GM12872 (cell line): Measurements from ENCODE around the gene COG3.
A peak's percentile ranks its signal among the peaks of the same experiment; 100 is the strongest.

Experiments
- CTCF ChIP-seq: IDR thresholded peaks from 3 replicates; pipeline ENCODE4 v1.5.1; 2011; ENCODE audit warnings: low read depth, mild to moderate bottlenecking, low read length, moderate library complexity; ENCODE audit not compliant: insufficient read depth

COG3 gene

GRCh38 chr13:45511310-45512097 lies 46.8 kb downstream of the COG3 start:
- TF ChIP-seq CTCF = peak; percentile 71

GRCh38 chr13:45512098-45512496 lies 47.4 kb downstream of the COG3 start:
- TF ChIP-seq CTCF = no peak

DNA sequence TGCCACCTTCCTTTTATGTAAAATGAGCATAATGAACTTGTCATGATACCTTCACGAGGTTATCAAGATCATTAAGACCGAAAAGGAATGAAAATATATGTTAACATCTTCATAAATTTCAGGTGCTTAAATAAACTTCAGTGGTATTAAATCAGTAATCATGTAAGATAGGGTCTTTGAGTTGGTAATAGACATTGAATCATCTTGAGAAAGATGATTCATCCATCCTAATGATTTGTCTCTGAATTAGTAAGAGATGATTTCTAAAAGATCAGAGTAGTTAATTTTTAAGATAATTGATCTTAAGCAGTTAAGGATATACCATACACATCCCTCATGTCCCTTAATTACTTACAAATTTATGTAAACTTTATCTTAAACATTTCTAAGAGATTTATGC lies 52.0 kb downstream of the COG3 start:
- no peak for TF ChIP-seq CTCF

DNA sequence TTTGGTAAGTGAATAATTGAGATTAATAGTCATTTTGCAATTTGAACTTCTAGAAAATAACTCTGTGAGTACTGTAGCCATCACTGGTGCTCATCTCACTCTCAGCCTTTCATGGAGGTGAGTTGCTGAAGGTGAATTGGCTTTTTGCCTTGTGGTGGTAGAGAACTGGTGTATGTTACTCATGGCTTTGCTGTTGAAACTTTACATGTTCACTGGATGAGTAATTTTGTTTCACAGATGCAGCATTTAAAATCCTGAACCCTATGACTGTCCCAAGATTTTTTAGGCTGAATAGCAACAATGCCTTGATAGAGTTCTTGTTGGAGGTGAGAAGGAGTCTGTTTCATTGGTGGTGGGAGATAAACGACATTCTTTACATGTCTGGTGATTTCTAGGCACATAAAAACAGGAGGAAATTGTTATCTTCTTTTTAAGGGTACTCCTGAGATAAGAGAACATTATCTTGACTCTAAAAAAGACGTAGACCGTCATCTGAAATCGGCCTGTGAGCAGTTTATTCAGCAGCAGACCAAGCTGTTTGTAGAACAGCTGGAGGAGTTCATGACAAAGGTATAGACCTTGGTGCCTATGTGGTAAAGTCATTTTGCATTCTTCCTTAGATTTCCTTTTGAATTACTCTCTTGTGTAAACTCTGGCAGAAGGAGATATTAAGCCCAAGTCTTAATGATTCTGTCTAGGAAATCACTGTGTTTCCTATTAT lies 53.9 kb downstream of the COG3 start:
- no peak for TF ChIP-seq CTCF

GRCh38 chr13:45519493-45519892 lies 54.8 kb downstream of the COG3 start:
- TF ChIP-seq CTCF = no peak

GRCh38 chr13:45521297-45521696 lies 56.6 kb downstream of the COG3 start:
- TF ChIP-seq CTCF = no peak

DNA sequence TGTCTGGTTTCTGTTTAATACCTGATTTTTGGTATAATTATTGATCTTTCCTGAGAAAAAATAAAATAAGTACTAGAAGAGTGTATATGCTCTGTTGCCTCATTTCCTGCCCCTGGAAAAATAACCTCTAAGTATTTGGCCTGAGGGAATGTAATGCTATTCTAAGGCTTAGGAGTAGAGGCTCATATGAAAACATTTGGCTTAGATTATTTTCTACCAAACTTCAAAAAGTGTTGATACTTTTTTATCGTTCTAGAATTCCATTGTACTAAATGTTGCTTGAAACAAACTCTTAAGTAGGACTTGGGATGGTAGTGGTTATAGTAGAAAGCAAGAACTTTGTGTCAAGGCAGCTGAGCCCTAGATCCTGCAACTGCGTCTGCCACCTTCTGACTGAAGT lies 57.8 kb downstream of the COG3 start:
- TF ChIP-seq CTCF = no peak
